GM23248 (cell line): Measurements from ENCODE around the gene ZC3H15. TPM values are rescaled to one million over a fixed set of nuclear protein-coding genes. Genes with fewer than 3 reads are reported as not detected.
"Not testable (repeated sequence)": the region's sequence is repeated elsewhere in the genome, so short reads cannot be mapped to it uniquely, and the experiment has no call there.

Source experiments
- DNase-seq: peaks from one replicate; pipeline ENCODE4 v3.0.0-alpha.2; 2015
- H2AFZ ChIP-seq: fragments of 200-600 bp; sonication (generic); 2 replicates; pipeline ENCODE4 v1.6.1; 2016; ENCODE audit warnings: antibody characterized with exemption
- H3F3A ChIP-seq: fragments of 200-600 bp; sonication (generic); 2 replicates; pipeline ENCODE4 v1.6.1; 2016; ENCODE audit warnings: mild to moderate bottlenecking, antibody characterized with exemption, mixed run types; ENCODE audit not compliant: insufficient read depth
- H3K27ac ChIP-seq: fragments of 200-600 bp; sonication (generic); 2 replicates; pipeline ENCODE4 v1.5.1; 2016; ENCODE audit warnings: mild to moderate bottlenecking
- H3K27me3 ChIP-seq: fragments of 200-600 bp; sonication (generic); replicated peaks from 2 replicates; pipeline ENCODE4 v1.6.1; 2016; ENCODE audit warnings: mild to moderate bottlenecking; ENCODE audit not compliant: insufficient read depth
- H3K36me3 ChIP-seq: fragments of 200-600 bp; sonication (generic); 2 replicates; pipeline ENCODE4 v1.6.1; 2016; ENCODE audit warnings: low read depth, mild to moderate bottlenecking
- H3K4me1 ChIP-seq: fragments of 200-600 bp; sonication (generic); 2 replicates; pipeline ENCODE4 v1.6.1; 2016; ENCODE audit warnings: mild to moderate bottlenecking; ENCODE audit not compliant: insufficient read depth
- H3K4me2 ChIP-seq: fragments of 200-600 bp; sonication (generic); one replicate; pipeline ENCODE4 v1.6.1; 2016; ENCODE audit warnings: mild to moderate bottlenecking; ENCODE audit not compliant: unreplicated experiment
- H3K4me3 ChIP-seq: fragments of 200-600 bp; sonication (generic); 2 replicates; pipeline ENCODE4 v1.5.1; 2016; ENCODE audit warnings: mild to moderate bottlenecking
- H3K79me2 ChIP-seq: fragments of 200-600 bp; sonication (generic); 2 replicates; pipeline ENCODE4 v1.6.1; 2016; ENCODE audit warnings: mild to moderate bottlenecking; ENCODE audit not compliant: insufficient read depth
- H3K9ac ChIP-seq: fragments of 200-600 bp; sonication (generic); 2 replicates; pipeline ENCODE4 v1.6.1; 2016; ENCODE audit warnings: mild to moderate bottlenecking
- H3K9me2 ChIP-seq: fragments of 200-600 bp; sonication (generic); 2 replicates; pipeline ENCODE4 v1.6.1; 2016; ENCODE audit warnings: mixed run types, mild to moderate bottlenecking, moderate library complexity; ENCODE audit not compliant: insufficient read depth
- H3K9me3 ChIP-seq: fragments of 200-600 bp; sonication (generic); one replicate; pipeline ENCODE4 v1.6.1; 2017; ENCODE audit warnings: low read depth
- H4K20me1 ChIP-seq: fragments of 200-600 bp; sonication (generic); 2 replicates; pipeline ENCODE4 v1.6.0; 2016; ENCODE audit not compliant: insufficient read depth
- EZH2 ChIP-seq: fragments of 200-600 bp; sonication (generic); IDR thresholded peaks from 2 replicates; pipeline ENCODE4 v1.6.1; 2018; ENCODE audit warnings: antibody characterized with exemption, mild to moderate bottlenecking; ENCODE audit not compliant: insufficient read depth, poor library complexity, severe bottlenecking
- EZH2phosphoT487 ChIP-seq: fragments of 200-600 bp; sonication (generic); IDR thresholded peaks from 2 replicates; pipeline ENCODE4 v1.6.1; 2018; ENCODE audit warnings: antibody characterized with exemption, moderate library complexity, mild to moderate bottlenecking, low read depth; ENCODE audit not compliant: insufficient read depth
- WGBS, 2 experiments: methylation state at CpG; one replicate each; pipeline ENCODE4 v1.1.6; 2015 to 2017; ENCODE audit warnings: low lambda C conversion rate in 2 of 2, low coverage in 1 of 2; ENCODE audit errors: missing lambda C conversion rate in 2 of 2; 5-methylcytosine and 5-hydroxymethylcytosine counted together
- in situ Hi-C: fragments of 300-500 bp; cut with MboI; formaldehyde crosslinking; loops from 2 replicates; pipeline ENCODE4 v1.15.0; 2020
- polyA plus RNA-seq: library from polyadenylated mRNA; unstranded; fragments of >200 nt; fragmentation: Nextera tagmentation; extraction: Ambion mirVana; gene quantifications from 2 replicates; pipeline ENCODE4 v1.2.1, GENCODE V29; 2016
- total RNA-seq: library from RNA; depleted of rRNA; stranded (reverse); fragments of >200 nt; shearing (Covaris generic); gene quantifications from 2 replicates; pipeline ENCODE4 v1.2.3, GENCODE V29; 2014; rRNA removed

The ZC3H15 gene
- total RNA-seq (43.8 and 98.0 TPM in 2 replicates), polyA plus RNA-seq (88.7 and 103 TPM in 2 replicates)

DNA sequence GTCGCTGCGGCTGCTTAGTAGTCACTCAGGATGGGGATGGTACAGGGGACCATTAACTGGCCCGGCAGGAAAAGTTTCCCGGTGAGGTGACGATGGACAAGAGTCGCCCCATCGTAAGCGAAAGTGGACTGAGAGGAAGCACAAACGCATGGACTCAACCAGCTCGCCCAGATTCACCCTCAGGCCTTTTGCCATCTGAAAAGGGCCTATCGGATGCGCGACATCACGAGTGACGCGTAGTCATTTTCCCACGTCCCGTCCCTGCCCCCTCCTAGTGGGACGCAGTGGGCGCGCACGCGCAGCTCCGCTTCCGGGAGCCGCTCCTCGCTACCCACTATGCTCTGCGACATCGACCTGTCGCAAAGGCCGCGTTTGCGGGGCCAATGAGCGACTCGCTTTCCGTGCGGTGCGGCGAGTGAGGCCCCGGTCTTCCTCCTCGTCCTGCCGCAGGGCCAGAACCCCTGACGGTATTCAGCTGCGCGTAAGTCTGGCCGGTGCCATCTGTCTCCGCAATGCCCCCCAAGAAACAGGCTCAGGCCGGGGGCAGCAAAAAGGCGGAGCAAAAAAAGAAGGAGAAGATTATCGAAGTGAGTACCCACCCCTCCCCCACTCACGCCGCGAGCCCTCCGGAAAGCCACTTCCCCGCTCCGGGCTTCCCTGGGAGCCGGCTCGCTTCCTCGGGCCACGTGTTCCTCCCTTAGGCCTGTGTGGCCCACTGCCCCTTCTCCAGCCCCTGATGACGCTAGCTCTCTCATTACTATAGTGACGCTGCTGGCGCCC, at the start of gene ZC3H15:
TSS of gene ZC3H15 (plus strand) at position 390 of the 780 bp plus-strand sequence. CDS start at position 513, 123 bp downstream.
- no peaks in the 10 kb centered on the region for H3K27me3 ChIP-seq
- H3K79me2 ChIP-seq: peaks cover 66% of the 10 kb centered on the region
- in situ Hi-C loops: no loop called here
- H3K9ac ChIP-seq: peak within 1 kb of the TSS; percentile 95
- H3K27ac ChIP-seq: peak within 1 kb of the TSS; percentile 97
- H3K9me2 ChIP-seq: no peaks in the 10 kb centered on the region
- no peaks in the 10 kb centered on the region for H3K9me3 ChIP-seq
- H2AFZ ChIP-seq: peak within 1 kb of the TSS; percentile 93
- no peaks in the 10 kb centered on the region for H3K36me3 ChIP-seq
- H3K4me3 ChIP-seq: peak within 1 kb of the TSS; percentile 97
- 1% methylated on average over 57 to 61 of the region's 63 CpGs for WGBS, 2 experiments
- H4K20me1 ChIP-seq: peaks cover 20% of the 10 kb centered on the region
- H3F3A ChIP-seq: no peaks in the 10 kb centered on the region
- TF ChIP-seq EZH2: no peak
- TF ChIP-seq EZH2phosphoT487: no peak
- DNase-seq: peak; percentile 100
- H3K4me2 ChIP-seq: peak within 1 kb of the TSS; percentile 100
- H3K4me1 ChIP-seq: peaks cover 21% of the 10 kb centered on the region

DNA sequence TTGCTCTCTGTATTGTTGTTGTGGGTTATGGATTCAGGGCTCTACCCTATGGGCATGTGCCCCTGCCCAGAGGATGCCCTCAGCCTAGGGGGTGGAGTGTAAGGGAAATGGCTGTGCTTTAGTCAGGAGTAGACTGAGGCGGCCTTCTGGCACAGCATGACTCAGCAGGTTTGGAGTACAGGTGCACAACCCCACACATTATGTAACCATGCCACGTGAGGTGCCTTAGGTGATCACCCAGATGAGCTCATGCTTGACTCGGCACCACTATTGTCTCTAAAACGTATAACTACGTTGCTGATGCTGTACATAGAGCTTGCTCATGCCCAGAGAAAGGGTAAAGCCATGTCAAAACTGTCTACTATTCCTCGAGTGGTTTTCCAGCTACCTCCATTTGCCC, 48.3 kb upstream of the ZC3H15 start:
- Histone ChIP-seq H2AFZ (no peak overlapping the region), H4K20me1 (no peaks in the 10 kb centered on the region), H3K9ac (no peak overlapping the region), H3K9me3 (no peaks in the 10 kb centered on the region), H3K9me2 (no peaks in the 10 kb centered on the region), H3K27me3 (no peaks in the 10 kb centered on the region), H3K4me3 (no peak overlapping the region), H3K27ac (no peak overlapping the region), H3F3A (no peaks in the 10 kb centered on the region), H3K4me2 (no peak overlapping the region), H3K79me2 (no peaks in the 10 kb centered on the region), H3K4me1 (no peaks in the 10 kb centered on the region), H3K36me3 (no peaks in the 10 kb centered on the region)
- TF ChIP-seq EZH2phosphoT487: no peak
- TF ChIP-seq EZH2: no peak
- 78 to 80% methylated on average over 6 of the region's 6 CpGs for WGBS, 2 experiments
- no peak for DNase-seq
- in situ Hi-C loops: no loop called here

DNA sequence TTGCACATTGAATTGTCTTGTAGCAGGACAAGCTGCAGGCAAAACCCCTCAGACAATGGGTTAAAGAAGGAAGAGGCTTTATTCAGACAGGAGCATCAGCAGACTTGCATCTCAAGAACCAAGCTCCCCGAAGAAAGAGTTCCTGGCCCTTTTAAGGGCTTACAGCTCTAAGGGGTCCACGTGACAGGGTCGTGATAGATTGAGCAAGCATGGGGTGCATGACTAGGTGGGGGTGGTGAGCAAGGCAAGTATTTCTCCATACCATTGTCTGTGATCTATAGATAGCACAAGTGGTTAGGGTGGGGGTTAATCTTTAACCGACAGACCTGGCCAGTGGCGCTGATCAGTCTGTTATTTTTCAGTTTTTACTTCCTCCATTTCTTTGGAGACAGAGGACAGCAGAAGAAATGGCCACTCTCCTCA, 46.4 kb upstream of the ZC3H15 start:
- 85 to 93% methylated on average over 5 of the region's 5 CpGs for WGBS, 2 experiments
- H4K20me1 ChIP-seq, H3K9me2 ChIP-seq, DNase-seq, H3K79me2 ChIP-seq, H3K27ac ChIP-seq, H3K4me3 ChIP-seq, H2AFZ ChIP-seq, H3K4me1 ChIP-seq, H3K9me3 ChIP-seq, H3K36me3 ChIP-seq, H3K4me2 ChIP-seq, in situ Hi-C loops, H3K27me3 ChIP-seq, H3F3A ChIP-seq, H3K9ac ChIP-seq: not testable (repeated sequence)

DNA sequence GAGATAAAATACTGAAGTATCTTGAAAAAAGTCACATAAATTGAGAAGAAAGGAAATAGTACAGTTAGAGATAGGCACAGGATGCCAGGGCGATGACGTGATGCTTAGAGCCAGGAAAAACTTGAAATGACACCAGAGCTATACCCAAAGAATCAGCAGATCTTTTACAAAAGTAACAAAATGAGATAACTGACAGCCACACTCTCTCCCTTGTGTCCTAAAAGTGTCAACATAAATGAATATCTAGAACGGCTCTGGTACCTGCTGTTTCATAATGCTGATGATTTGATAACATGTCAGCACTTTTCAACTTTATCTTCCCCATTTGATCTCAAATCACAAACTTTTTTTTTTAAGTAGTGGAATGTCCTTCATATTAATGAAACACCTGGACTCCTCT, 45.6 kb upstream of the ZC3H15 start:
- WGBS, 2 experiments: 96 to 98% methylated on average over 3 of the region's 3 CpGs
- H3K4me1 ChIP-seq: no peaks in the 10 kb centered on the region
- no peaks in the 10 kb centered on the region for H3K9me3 ChIP-seq
- no peaks in the 10 kb centered on the region for H3K36me3 ChIP-seq
- in situ Hi-C loops: no loop called here
- no peaks in the 10 kb centered on the region for H4K20me1 ChIP-seq
- no peaks in the 10 kb centered on the region for H3K9me2 ChIP-seq
- no peaks in the 10 kb centered on the region for H3K27me3 ChIP-seq
- no peak overlapping the region for H2AFZ ChIP-seq
- no peaks in the 10 kb centered on the region for H3F3A ChIP-seq
- no peak for TF ChIP-seq EZH2
- no peak for TF ChIP-seq EZH2phosphoT487
- H3K4me2 ChIP-seq: no peak overlapping the region
- no peak overlapping the region for H3K9ac ChIP-seq
- no peak overlapping the region for H3K27ac ChIP-seq
- H3K4me3 ChIP-seq: no peak overlapping the region
- H3K79me2 ChIP-seq: no peaks in the 10 kb centered on the region
- DNase-seq: no peak

DNA sequence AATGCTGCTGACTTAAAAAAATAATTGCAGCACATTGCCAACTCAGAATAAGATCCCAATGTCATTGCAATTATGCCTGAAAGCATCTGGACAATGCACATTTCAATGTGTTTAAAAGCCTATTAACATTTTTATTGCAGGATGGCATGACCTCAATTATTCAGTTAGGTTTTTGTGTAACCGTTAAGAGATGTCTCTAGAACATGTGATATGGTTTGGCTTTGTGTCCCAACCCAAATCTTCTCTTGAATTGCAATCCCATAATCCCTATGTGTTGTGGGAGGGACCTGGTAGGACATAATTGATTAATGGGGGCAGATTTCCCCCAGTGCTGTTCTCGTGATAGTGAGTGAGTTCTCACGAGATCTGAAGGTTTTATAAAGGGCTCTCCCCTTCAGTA, 43.2 kb upstream of the ZC3H15 start:
- Histone ChIP-seq H3K4me3 (no peak overlapping the region), H3K9ac (no peak overlapping the region), H3K4me1 (no peaks in the 10 kb centered on the region), H3K9me3 (no peaks in the 10 kb centered on the region), H2AFZ (no peak overlapping the region), H3K4me2 (no peak overlapping the region), H4K20me1 (no peaks in the 10 kb centered on the region), H3K27ac (no peak overlapping the region), H3K79me2 (no peaks in the 10 kb centered on the region), H3K36me3 (no peaks in the 10 kb centered on the region), H3F3A (no peaks in the 10 kb centered on the region), H3K27me3 (no peaks in the 10 kb centered on the region), H3K9me2 (no peaks in the 10 kb centered on the region)
- 80 to 85% methylated on average over 3 of the region's 3 CpGs for WGBS, 2 experiments
- TF ChIP-seq EZH2 (no peak), EZH2phosphoT487 (no peak)
- DNase-seq: no peak
- in situ Hi-C loops: no loop called here
